ENCODE results near the gene CHST13.

CHST13 gene

DNA sequence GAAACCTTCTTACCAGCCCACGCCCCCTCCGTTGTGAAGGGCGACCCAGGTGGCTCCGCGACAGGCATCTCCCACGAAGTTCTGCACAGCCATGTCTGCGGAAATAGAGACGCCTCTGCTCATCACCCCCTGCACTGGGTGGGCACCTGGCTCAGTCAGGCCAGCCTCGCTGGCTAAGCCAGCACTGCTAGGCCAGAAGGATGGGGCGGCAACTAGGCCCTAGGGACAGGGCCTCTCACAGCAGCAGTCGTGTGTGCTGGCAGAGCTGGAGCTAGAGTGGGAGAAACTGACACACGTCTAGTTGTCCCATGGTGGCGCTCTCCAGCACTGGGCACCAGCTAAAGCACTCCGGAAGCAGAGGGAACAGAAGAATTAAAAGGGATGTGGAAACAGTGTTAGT is 35.8 kb upstream of the CHST13 start:
- DNase-seq: no peak

- no peak for DNase-seq
Measured at GRCh38 chr3:126488886-126489569, 34.9 kb upstream of the CHST13 start.

DNA sequence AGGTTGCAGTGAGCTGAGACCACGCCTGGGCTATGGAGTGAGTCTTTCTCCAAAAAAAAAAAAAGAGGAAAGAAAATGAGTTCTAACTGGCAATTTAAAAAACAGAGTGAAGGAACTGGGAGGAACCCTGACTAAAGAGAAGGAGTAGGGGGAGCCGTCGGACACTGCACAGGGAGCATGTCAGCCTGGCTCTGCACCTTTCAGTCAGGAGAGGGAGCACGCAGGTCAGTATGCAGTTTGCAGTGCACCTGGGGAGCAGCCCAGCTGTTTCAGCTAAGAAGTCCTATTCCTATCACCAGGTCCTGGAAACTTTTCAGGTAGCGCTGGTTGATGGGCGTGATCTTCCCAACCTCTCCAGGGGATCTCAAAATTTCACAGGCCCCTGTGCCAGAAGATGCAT is 33.3 kb upstream of the CHST13 start:
- DNase-seq: no peak

DNA sequence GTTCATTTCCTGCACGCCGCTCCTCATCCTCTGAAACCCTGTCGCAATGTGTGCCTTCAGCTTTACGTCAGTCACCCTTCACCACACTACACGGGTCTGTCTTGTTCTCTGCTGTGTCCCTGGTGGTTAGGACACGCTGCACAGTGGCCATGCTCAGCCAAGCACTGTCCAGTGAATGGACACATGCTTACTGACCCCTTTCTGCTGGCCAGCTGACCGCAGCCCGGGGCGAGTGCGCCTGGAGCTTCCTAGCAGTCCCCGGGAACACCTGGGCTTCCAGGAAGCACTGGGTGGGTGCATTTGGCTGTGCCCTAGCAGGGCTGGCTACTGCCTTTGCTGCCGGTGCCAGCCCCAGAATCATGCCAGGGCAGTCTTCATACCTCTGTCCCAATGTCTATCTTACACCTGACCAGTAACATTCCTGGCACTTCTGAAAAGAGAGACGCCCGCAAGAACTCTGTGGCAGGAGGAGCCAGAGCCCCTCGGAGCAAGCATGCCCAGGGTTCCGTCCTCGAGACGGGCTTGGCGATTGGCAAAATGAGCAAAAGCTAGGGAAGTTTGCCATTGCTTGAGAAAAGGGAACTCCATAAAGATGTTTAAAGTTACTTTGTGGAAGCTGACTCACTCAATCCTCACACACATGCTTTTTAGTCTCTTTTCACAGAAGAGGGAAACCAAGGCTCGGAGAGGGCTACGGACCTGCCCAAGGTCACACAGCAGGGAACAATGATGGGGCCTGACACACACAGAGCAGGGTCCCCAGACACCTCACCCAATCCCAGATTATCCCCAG is 32.5 kb upstream of the CHST13 start:
- DNase-seq: no peak

DNA sequence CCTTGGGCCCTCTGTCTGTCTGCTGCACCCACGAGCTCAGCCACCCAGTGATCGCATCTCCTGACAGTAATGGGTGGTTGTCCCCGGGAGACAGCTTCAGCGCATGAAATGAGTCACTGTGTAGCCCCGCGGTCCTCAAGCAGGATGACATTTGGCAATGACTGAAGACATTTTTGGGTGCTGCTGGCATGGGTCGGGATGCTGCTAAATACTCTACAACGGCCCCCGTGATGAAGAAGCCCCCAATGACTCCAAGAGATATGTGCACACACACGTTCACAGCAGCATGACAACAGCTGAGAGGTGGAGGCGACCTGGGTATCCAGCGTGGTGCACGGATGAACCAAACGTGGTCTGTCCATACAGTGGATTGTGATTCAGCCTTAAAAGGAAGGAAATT is 30.9 kb upstream of the CHST13 start:
- DNase-seq: no peak

- DNase-seq: no peak
Measured at GRCh38 chr3:126493739-126494138, 30.2 kb upstream of the CHST13 start.

DNA sequence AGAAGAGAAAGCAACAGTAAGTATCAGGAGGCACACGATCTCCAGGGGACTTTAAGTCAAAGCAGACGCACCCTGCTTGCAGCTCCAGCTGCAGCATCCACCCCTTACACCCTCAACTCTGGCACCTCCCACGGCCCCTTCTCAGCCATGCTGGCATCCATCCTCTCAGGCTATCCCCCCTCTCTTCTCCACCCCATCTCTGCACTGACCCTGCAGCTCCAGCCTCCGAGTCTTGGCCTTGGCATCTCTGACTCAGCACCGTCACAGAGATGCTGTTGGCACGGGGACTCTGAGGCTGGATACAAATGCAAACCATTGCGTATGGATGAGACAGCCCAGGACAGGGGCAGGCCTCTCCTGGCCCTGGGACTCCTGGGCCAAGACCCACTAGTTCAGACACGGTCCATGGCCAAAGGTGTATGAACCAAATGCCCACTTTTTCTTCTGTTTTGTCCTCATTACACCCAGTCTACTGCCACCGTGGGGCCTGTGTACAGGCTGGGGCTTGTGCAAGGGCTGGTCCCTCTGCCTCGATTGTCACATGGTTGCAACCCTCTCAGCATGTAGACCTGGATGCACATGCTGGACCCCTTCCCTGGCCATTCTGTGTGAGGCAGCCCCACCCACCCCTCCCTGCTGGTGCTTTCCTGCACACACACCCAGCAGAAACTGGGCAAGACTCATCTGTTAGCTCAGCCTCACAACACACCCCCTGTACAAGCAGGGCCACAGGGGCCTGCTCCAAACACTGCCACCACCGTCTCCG is 29.6 kb upstream of the CHST13 start:
- no peak for DNase-seq

- no peak for DNase-seq
Measured at GRCh38 chr3:126494970-126495230, 29.1 kb upstream of the CHST13 start.

- DNase-seq: no peak
Measured at GRCh38 chr3:126495786-126496185, 28.2 kb upstream of the CHST13 start.

- no peak for DNase-seq
Measured at GRCh38 chr3:126496894-126497850, 26.8 kb upstream of the CHST13 start.

DNA sequence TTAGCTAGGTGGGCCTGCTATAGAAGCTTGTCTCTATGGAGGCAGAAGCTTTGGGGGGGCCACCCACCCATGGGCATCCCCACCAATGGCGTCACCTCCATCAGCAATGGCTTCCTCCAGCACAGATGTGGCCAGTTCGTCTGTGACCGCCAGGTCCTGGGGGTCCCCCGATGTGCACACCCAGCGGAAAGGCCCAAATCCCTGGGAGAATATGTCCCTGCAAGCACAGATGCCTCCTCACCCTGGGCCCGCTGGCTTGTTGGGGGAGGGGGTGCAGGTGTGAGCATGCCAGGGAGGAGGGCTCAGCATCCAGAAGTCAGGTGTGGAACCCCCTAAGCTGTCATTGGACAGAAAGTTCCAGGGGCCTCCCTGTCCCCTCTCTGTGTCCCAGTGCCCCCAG is 26.0 kb upstream of the CHST13 start:
- DNase-seq: no peak

DNA sequence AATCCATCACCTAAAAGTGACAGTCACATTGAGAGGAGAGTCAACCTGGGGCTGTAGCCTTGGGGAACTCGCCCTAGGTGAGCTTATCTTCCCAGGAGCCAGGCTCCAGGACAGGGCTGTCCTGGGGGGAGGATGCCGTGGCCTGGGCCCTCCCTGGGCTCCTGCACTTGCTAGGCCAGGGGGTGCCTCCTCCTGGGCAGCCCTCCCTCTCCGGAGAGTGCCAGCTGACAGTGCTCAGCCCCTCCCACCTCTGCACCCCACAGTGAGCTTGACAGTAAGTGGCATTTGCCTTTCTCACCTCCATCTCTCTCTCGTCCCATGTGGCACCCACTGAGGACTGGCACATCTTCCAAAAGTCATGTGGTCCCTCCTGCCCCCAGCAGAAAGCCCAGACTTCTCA is 25.5 kb upstream of the CHST13 start:
- DNase-seq: no peak

DNA sequence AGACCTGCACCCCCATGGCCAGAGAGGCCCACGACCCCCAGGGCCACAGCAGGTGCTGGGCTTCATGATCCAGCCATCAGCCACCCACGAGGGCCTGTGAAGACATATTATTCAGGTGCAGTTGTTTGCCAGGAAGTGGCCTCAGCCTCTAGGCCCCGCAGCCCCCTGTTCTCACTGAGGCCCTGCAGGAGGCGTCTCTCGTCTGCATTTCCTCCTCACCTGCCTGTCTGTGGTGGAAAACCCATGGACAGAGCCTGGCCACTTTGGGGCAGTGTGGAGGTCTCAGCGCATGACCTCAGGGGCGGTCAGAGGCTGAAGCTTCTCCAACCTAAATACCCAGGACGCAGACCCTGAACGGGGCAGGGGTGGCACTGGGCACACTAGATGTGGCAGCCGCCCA is 25.0 kb upstream of the CHST13 start:
- DNase-seq: no peak

GRCh38 chr3:126499401-126499800 is 24.6 kb upstream of the CHST13 start:
- no peak for DNase-seq

GRCh38 chr3:126500016-126500415 is 23.9 kb upstream of the CHST13 start:
- DNase-seq: no peak

- no peak for DNase-seq
Measured at GRCh38 chr3:126501054-126501453, 22.9 kb upstream of the CHST13 start.

DNA sequence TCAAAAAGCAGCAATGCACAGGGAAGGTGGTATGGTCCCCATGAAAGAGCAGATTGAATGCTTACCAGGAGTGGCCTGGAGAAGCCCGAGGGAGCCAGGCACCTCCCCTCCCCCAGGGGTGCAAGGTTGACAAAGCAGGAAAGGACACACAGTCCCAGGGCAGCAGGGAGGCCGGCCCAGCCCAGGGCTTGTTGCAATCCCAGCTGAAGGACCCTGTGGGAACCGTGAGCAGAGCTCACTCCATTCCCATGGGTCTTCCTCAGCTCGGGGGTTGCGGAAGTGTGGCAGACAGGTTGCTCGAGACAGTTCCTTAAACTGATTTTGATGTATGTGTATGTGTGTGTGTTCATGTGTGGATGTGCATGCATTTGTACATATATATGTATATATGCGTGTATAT is 22.2 kb upstream of the CHST13 start:
- DNase-seq: no peak

DNA sequence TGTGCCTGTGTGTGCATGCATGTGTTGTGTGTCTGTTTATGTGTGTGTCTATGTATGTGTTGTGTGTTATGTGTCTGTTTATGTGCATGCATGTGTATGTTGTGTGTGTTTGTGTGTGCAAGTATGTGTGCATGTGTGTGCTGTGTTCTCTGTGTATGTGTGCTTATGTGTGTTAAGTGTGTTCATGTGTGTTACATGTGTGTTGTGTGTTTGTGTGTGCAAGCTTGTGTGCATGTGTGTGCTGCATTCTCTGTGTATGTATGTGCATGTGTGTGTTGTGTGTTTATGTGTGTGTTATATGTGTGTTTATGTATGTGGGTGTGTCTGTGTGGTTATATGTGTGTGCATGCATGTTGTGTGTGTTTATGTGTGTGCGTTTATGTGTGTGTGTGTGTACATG is 21.3 kb upstream of the CHST13 start:
- no peak for DNase-seq

DNA sequence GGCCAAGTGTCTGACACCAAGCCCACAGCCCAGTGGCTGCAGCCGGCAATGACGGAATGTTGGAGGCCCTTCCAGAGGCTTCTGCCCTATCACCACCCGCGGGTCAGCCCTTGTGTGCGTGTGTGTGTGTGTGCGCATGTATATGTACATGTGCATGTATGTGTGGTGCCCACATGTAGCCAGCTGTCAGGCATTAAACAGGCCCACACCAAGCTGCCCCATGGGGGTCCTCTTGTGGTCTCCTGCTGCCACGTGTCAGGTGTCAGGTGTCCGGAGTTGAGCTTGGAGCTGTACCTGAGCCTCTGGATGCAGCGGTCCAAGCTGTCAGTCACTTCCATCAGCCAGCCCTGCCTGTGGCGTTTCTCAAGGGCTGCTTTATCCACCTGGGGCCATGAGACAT is 20.3 kb upstream of the CHST13 start:
- DNase-seq: no peak

DNA sequence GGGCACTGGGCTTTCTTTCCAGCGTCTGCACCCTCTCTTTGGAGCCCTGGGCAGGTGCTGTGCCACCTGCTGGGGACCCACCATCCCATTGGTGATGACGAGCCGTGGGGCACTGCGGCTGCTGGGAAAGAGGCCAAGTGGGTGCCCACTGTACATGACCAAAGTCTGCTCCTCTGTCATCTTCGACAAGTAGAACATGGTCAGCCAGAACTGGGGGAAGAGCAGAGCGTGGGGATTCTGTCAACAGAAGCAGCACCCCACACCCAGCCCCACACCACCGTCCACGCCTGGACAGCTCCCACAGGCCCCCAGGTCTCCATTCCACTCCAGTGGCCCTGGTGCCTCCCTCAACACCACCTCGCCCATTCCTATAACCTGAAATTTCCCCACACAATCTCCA is 16.1 kb upstream of the CHST13 start:
- no peak for DNase-seq

- no peak for DNase-seq
Measured at GRCh38 chr3:126508564-126508964, 15.4 kb upstream of the CHST13 start.

DNA sequence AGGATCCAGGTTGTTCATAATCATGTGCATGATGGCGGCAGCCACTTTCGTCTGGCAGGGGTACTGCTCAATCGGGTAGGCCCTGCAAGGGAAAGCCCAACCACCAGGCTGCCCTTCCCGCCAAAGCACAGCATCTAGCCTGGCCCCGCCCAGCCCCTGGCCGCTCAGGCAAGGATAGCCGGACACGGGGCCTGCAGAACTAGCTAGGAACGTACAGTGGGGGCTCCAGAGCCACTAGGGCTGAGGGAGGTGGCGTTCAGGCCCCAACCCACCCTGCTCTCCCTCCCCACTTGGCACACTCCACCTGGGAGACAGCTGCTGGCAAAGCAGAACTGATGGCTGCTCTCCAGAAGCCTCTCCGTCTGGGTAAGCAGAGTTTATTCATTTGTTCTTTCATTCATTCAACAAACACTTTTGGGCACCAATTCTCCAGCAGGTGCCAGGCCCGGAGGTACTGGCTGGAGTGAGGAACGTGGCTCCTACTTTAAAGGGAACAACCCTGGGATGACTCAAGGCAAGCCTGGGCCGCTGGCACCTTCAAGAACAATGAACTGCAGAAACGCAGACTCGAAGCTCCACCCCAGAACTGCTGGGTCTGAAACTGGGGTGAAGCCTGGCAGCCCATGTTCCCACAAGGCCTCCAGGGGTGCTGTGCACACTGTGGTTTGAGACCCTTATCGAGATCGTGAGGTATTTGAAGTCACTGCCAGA is 14.2 kb upstream of the CHST13 start:
- no peak for DNase-seq

Data from fibroblast of skin of abdomen (primary cell).